Esophagus muscularis mucosa (tissue), 4 donors: ENCODE results near the gene CHCHD6. TPM values are rescaled to one million over a fixed set of nuclear protein-coding genes. Genes with fewer than 3 reads are reported as not detected.

ENCODE experiments used
- DNase-seq: peaks from one replicate; pipeline ENCODE4 v3.0.0-alpha.2; 2017; ENCODE audit errors: extremely low spot score
- H3K27ac ChIP-seq, 4 donors: fragments of 200-600 bp; sonication (generic); replicated peaks in 1 of 4; 1 replicate in 3 of 4; 2 replicates in 1 of 4; pipeline ENCODE4 v1.5.1; 2016 to 2019; ENCODE audit warnings: mild to moderate bottlenecking in 1 of 4
- H3K27me3 ChIP-seq, 4 donors: fragments of 200-600 bp; sonication (generic); one replicate each; pipeline versions ENCODE4 v1.5.1 to v1.6.0; 2016 to 2019
- H3K36me3 ChIP-seq, 4 donors: fragments of 200-600 bp; sonication (generic); one replicate each; pipeline ENCODE4 v1.5.1; 2016 to 2019
- H3K4me1 ChIP-seq, 4 donors: fragments of 200-600 bp; sonication (generic); one replicate each; pipeline ENCODE4 v1.5.1; 2016 to 2019
- H3K4me3 ChIP-seq, 4 donors: fragments of 200-600 bp; sonication (generic); 1 replicate in 2 of 4; 2 replicates in 2 of 4; pipeline ENCODE4 v1.5.1; 2016 to 2019; ENCODE audit warnings: mild to moderate bottlenecking in 4 of 4, moderate library complexity in 1 of 4
- H3K9me3 ChIP-seq, 4 donors: fragments of 200-600 bp; sonication (generic); 1 replicate in 3 of 4; 2 replicates in 1 of 4; pipeline ENCODE4 v1.5.1; 2016 to 2019
- CTCF ChIP-seq, 3 experiments: fragments of 200-600 bp in 2 of 3; fragments of 450-650 bp in 1 of 3; sonication (generic) in 2 of 3; IDR thresholded peaks; one replicate each; pipeline ENCODE4 v1.5.1; 2017 to 2019; ENCODE audit warnings: antibody characterized with exemption in 3 of 3, mild to moderate bottlenecking in 2 of 3, moderate library complexity in 1 of 3
- EP300 ChIP-seq: sonication (generic); formaldehyde crosslinking; IDR thresholded peaks from one replicate; pipeline ENCODE4 v1.6.1; 2017; ENCODE audit warnings: antibody characterized with exemption
- POLR2A ChIP-seq: fragments of 450-650 bp; IDR thresholded peaks from one replicate; pipeline ENCODE4 v1.6.1; 2017; ENCODE audit warnings: antibody characterized with exemption, moderate library complexity, mild to moderate bottlenecking, low read depth
- POLR2AphosphoS5 ChIP-seq, 2 donors: sonication (generic); formaldehyde crosslinking; IDR thresholded peaks; one replicate each; pipeline ENCODE4 v1.6.1; 2017; ENCODE audit warnings: antibody characterized with exemption in 2 of 2
- WGBS: methylation state at CpG from one replicate; pipeline ENCODE4 v1.1.5; 2018; 5-methylcytosine and 5-hydroxymethylcytosine counted together
- intact Hi-C: fragments of 100-400 bp; cut with DNase I; formaldehyde crosslinking; loops from one replicate; pipeline ENCODE4 v1.15.1; 2023
- total RNA-seq, 4 donors: library from RNA; depleted of rRNA; stranded (reverse); fragments of >200 nt; gene quantifications; one replicate each; pipeline versions ENCODE4 v1.1.0 to v1.2.1, GENCODE V29; 2016

CHCHD6 gene
- total RNA-seq, 4 donors from 2014 or later: 10.3 to 13.4 (median 12.1) TPM

GRCh38 chr3:126936853-126937425 is 232.9 kb downstream of the CHCHD6 start:
- H3K4me1 ChIP-seq: peaks cover 15 to 30% (median 19%) of the 10 kb centered on the region in 4 donors
- H3K4me3 ChIP-seq: no peak overlapping the region
- no peak overlapping the region for H3K27ac ChIP-seq
- H3K9me3 ChIP-seq: no peaks in the 10 kb centered on the region
- H3K36me3 ChIP-seq: no peaks in the 10 kb centered on the region
- 95% methylated on average over 6 of the region's 6 CpGs for WGBS
- no peak for DNase-seq
- intact Hi-C loops: no loop called here
- no peaks in the 10 kb centered on the region for H3K27me3 ChIP-seq
- TF ChIP-seq EP300 (no peak), CTCF (IDR thresholded peaks at IDR 0.05) (no peak), POLR2A (no peak), POLR2AphosphoS5 (IDR thresholded peaks at IDR 0.05) (no peak)

- intact Hi-C loops: no loop called here
- no peak for TF ChIP-seq POLR2AphosphoS5 (IDR thresholded peaks at IDR 0.05)
- TF ChIP-seq CTCF (IDR thresholded peaks at IDR 0.05): no peak
- no peak for TF ChIP-seq POLR2A
- no peak for TF ChIP-seq EP300
- H3K4me1 ChIP-seq: peaks cover 9 to 24% (median 14%) of the 10 kb centered on the region in 4 donors
- DNase-seq: no peak
- H3K27me3 ChIP-seq: no peaks in the 10 kb centered on the region
- H3K4me3 ChIP-seq: no peak overlapping the region
- H3K36me3 ChIP-seq: no peaks in the 10 kb centered on the region
- H3K9me3 ChIP-seq: no peaks in the 10 kb centered on the region
- no peak overlapping the region for H3K27ac ChIP-seq
- 96% methylated on average over 2 of the region's 2 CpGs for WGBS
These were observed 233.5 kb downstream of the CHCHD6 start for GRCh38 chr3:126937533-126937932.

GRCh38 chr3:126937973-126938372 is 233.9 kb downstream of the CHCHD6 start:
- H3K36me3 ChIP-seq: no peaks in the 10 kb centered on the region
- H3K4me1 ChIP-seq: peaks cover 6 to 21% (median 13%) of the 10 kb centered on the region in 4 donors
- intact Hi-C loops: no loop called here
- H3K4me3 ChIP-seq: no peak overlapping the region
- no peak overlapping the region for H3K27ac ChIP-seq
- H3K9me3 ChIP-seq: no peaks in the 10 kb centered on the region
- WGBS: 73% methylated on average over 7 of the region's 7 CpGs
- TF ChIP-seq EP300 (no peak), POLR2AphosphoS5 (IDR thresholded peaks at IDR 0.05) (no peak), CTCF (IDR thresholded peaks at IDR 0.05) (no peak), POLR2A (no peak)
- no peaks in the 10 kb centered on the region for H3K27me3 ChIP-seq
- no peak for DNase-seq

GRCh38 chr3:126938520-126939337 is 234.7 kb downstream of the CHCHD6 start:
- 84% methylated on average over 8 of the region's 8 CpGs for WGBS
- Histone ChIP-seq H3K36me3 (no peaks in the 10 kb centered on the region), H3K4me1 (peaks cover 6 to 21% (median 13%) of the 10 kb centered on the region in 4 donors), H3K4me3 (no peak overlapping the region), H3K27ac (no peak overlapping the region), H3K27me3 (no peaks in the 10 kb centered on the region), H3K9me3 (no peaks in the 10 kb centered on the region)
- no peak for DNase-seq
- intact Hi-C loops: no loop called here
- TF ChIP-seq POLR2A (no peak), EP300 (no peak), POLR2AphosphoS5 (IDR thresholded peaks at IDR 0.05) (no peak), CTCF (IDR thresholded peaks at IDR 0.05) (no peak)
